OCI-LY3 (cell line): ENCODE results near the gene IKBKG.

Experiments used
- CTCF ChIP-seq: fragments of 200-600, 300-600 bp; sonication (generic); IDR thresholded peaks from 2 replicates; pipeline ENCODE4 v1.5.1; 2014; ENCODE audit warnings: antibody characterized with exemption, low read length, low read depth
- EZH2phosphoT487 ChIP-seq: fragments of 200-600 bp; shearing (Covaris generic); IDR thresholded peaks from 2 replicates; pipeline ENCODE4 v1.6.1; 2018; ENCODE audit warnings: antibody characterized with exemption, mixed run types, low read depth

- TF ChIP-seq CTCF: no peak
- TF ChIP-seq EZH2phosphoT487: no peak
These were observed 48.3 kb downstream of the IKBKG start for GRCh38 chrX:154595559-154596249.
